Suppressor macrophage treated with lipopolysaccharide for 4 hours (primary cell): ENCODE data around the gene USP26.
A peak's percentile ranks its signal among the peaks of the same experiment; 100 is the strongest.
"Not testable (repeated sequence)": the region's sequence is repeated elsewhere in the genome, so short reads cannot be mapped to it uniquely, and the experiment has no call there.

Experiments
- DNase-seq: peaks from one replicate; pipeline ENCODE4 v3.0.0-alpha.2; 2020

The USP26 gene

GRCh38 chrX:133007458-133007857 is 89.5 kb downstream of the USP26 start:
- no peak for DNase-seq

- no peak for DNase-seq
These were observed 91.3 kb downstream of the USP26 start for GRCh38 chrX:133005616-133006015.

- DNase-seq, result peak; percentile 15
These were observed 91.9 kb downstream of the USP26 start for GRCh38 chrX:133005042-133005441.

- DNase-seq, result no peak
These were observed 97.7 kb downstream of the USP26 start for GRCh38 chrX:132999209-132999608.

- no peak for DNase-seq
These were observed 106.1 kb downstream of the USP26 start for GRCh38 chrX:132990835-132991234.

- DNase-seq, result no peak
These were observed 110.4 kb downstream of the USP26 start for GRCh38 chrX:132986556-132986955.

- no peak for DNase-seq
These were observed 112.8 kb downstream of the USP26 start for GRCh38 chrX:132984058-132984650.

- no peak for DNase-seq
These were observed 113.4 kb downstream of the USP26 start for GRCh38 chrX:132983496-132983895.

GRCh38 chrX:132980035-132980434 is 116.9 kb downstream of the USP26 start:
- DNase-seq, result not testable (repeated sequence)
